Heart left ventricle (tissue), 13 donors: ENCODE results near the gene CDC16.

ENCODE experiments used
- POLR2A ChIP-seq, 2 donors: fragments of 450-650 bp; IDR thresholded peaks; one replicate each; pipeline ENCODE4 v1.6.1; 2017; ENCODE audit warnings: antibody characterized with exemption in 2 of 2, mild to moderate bottlenecking in 2 of 2, moderate library complexity in 2 of 2
- TF ChIP-seq, protein P1 (sequence below), 12 donors: fragments of 200-600 bp; sonication (generic) in 4 of 12; IDR thresholded peaks; one replicate each; pipeline versions ENCODE4 v1.5.0 to v1.8.0; 2018 to 2022; ENCODE audit warnings: antibody characterized with exemption in 12 of 12, mild to moderate bottlenecking in 5 of 12
- donor health status: ischemic (EF 13 %, LVEDD 7.1; RV severe dilation, severe dysfunction).
- donor health status: DM: no; HTN: yes; CAD: no.
- donor health status: DM: no; HTN: no; CAD: no.
- donor health status: ischemic (EF 25% LVEDD 6.9; RV normal size, moderate dysfunction).
- donor health status: ischemic (EF 25% LVEDD 5.7; RV mildly dilated, moderate dysfunction).
- donor health status: ischemic (EF 35%, LVEDD 5.7; RV mildly dilated, moderate dysfunction).
- donor health status: nonischemic (EF 11% LVEDD 7.7; RV severe dilation, severe dysfunction).
- donor health status: DM: yes; HTN: yes; CAD: no.
- donor health status: PGD.
- donor health status: ischemic (EF 29% LVEDD 5.4; RV normal size, mild dysfunction).
- donor health status: nonischemic (EF 23%, LVEDD 6.1; RV moderate dilation, normal function).

DNA sequence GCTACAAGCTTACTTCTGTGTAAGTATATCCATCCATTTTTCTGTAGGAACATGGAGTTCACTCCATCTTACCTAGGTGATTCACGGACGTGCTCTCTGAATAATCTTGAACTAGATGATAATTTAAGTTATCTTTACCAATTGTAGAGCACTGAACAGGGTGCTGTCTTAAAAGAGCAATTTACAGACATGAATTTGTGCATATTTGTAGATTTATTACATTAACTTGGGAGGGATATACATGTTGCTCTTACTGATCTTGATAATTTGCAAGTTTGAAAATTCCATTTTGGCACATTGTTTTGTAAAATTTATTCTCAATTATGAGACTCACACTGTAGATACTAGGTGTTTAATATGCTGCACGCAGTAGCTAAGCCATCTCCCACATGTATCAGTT lies 9.3 kb downstream of the CDC16 start:
- TF ChIP-seq, protein P1, sequence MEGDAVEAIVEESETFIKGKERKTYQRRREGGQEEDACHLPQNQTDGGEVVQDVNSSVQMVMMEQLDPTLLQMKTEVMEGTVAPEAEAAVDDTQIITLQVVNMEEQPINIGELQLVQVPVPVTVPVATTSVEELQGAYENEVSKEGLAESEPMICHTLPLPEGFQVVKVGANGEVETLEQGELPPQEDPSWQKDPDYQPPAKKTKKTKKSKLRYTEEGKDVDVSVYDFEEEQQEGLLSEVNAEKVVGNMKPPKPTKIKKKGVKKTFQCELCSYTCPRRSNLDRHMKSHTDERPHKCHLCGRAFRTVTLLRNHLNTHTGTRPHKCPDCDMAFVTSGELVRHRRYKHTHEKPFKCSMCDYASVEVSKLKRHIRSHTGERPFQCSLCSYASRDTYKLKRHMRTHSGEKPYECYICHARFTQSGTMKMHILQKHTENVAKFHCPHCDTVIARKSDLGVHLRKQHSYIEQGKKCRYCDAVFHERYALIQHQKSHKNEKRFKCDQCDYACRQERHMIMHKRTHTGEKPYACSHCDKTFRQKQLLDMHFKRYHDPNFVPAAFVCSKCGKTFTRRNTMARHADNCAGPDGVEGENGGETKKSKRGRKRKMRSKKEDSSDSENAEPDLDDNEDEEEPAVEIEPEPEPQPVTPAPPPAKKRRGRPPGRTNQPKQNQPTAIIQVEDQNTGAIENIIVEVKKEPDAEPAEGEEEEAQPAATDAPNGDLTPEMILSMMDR (IDR thresholded peaks at IDR 0.05): no peak
- no peak for TF ChIP-seq POLR2A (IDR thresholded peaks at IDR 0.05)
